GM18526 (cell line): ENCODE results near the gene COL8A1.

Experiments used
- POLR2A ChIP-seq: IDR thresholded peaks from 3 replicates; pipeline ENCODE4 v1.6.1; 2011; ENCODE audit not compliant: insufficient read length; ENCODE audit errors: extremely low read depth

COL8A1 gene

DNA sequence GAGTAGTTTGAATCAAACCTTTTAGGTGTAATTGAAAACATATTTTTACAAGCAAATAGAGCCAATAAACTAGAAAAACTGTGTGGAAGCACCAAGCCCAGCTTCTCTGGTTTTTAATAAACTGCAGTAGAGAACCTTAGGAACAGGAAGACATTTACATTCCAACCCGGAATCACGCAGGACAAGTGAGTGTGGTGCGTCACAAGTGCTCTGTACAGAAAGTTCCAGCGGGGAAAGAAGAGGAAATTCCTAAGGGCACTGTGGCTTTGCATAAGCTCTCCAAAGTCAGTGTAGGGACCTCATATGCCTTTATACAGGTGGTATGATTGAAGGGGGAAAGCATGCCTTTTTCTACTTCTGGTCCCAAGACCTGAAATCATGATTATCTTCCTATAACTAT lies 21.6 kb downstream of the COL8A1 start:
- no peak for TF ChIP-seq POLR2A

DNA sequence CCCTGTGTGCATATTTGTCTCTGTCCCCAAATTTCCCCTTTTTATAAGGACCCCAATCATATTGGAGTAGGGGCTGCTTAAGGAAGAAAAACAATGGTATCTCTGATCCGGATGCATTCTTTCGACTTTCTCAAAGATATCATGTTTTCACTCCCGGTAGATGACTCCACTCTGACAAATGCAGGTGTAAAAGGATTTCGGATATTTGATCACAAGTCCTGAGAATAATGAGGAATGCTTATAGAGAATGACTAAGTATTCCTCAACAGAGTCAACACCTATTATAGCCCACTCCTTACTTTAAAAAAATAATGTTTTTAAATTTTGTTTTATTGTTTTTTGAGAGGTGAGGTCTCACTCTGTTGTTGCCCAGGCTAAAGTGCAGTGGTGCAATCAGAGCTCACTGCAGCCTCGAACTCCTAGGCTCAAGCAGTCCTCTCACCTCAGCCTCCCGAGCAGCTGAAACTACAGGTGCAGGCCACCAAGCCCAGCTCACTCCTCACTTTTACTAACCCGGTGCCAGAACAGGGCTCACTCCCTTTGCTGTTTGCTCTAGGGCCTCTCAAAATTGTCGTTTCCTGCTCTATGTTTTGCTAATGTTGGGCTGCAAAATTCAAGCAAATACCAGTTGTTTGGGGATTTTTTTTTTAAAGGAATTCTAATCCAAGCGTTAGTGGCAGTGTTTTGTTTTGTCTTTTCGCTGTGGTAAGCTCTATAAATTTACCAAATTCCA lies 24.6 kb downstream of the COL8A1 start:
- TF ChIP-seq POLR2A = no peak

DNA sequence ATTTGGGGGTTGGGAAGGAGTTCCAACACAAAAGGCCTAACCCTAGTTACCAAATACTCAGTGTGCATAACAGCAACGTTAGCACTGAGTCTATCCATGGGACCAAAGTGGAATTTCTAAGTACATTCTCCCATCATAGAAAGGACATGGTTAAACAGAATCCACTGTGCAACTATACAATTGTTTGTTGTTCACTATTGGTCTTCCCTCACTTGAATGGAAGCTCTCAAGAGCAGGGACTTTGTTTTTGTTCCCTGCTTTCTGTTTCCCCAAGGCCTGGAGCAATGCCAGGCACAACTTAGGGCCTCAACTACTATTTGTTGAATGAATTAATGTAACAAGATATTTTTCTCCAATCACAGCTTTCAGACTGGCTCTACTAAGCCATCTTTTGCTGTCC lies 25.6 kb downstream of the COL8A1 start:
- no peak for TF ChIP-seq POLR2A

DNA sequence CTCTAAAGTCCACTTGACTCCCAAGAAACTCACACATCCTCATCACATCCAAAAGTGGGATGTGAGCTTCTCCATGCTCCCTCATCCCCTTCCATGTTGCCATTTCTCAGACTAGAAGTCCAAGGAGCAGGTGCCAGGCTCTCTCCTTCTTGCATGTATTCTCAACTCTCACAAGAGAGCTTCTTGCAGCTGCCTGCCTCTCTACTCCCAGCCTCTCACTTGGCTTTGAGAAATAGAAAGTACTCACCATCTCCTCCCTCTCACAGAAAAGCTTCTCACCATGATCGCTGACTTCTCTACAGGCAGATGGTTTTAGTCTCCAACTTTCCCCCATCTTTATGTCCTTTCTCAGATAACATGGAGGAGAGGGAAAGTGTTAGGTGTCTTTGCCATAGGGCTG lies 26.6 kb downstream of the COL8A1 start:
- TF ChIP-seq POLR2A = no peak

DNA sequence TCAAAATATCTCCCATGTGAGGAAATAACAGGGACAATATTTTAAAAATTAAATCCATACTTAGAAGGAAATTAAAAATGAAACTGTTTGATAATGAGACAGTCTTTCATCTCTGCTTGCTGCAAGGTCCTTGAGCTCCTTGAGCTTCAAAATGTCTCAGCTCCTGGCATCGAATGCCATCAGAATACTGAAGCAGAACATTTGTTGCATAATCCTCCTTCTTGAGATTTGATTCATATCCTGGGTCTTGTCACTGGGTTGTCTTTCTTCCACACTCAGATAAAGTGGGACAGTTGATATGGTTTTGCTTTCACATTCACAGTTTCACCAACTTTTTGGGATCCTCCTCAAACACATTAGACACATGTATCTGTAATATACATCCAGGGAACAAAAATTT lies 27.8 kb downstream of the COL8A1 start:
- TF ChIP-seq POLR2A = no peak

DNA sequence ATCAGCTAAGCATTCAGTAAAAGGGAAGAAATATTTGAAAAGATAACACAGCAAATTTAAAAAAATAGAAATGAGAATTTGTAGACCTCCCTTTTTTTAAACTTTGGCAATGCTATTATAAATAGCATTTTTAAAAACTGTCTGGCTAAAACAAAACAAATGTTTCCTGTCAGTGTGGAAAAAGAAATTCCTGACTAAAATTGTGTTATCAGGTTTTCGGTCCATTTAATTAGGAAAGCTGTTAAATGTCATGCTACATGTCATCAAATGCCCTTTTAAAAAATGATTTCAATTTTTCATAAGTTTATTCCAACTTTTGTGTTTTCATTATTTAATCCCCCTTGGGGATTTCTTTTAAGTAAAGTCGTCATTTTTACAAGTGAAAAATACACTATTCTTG lies 29.6 kb downstream of the COL8A1 start:
- no peak for TF ChIP-seq POLR2A

DNA sequence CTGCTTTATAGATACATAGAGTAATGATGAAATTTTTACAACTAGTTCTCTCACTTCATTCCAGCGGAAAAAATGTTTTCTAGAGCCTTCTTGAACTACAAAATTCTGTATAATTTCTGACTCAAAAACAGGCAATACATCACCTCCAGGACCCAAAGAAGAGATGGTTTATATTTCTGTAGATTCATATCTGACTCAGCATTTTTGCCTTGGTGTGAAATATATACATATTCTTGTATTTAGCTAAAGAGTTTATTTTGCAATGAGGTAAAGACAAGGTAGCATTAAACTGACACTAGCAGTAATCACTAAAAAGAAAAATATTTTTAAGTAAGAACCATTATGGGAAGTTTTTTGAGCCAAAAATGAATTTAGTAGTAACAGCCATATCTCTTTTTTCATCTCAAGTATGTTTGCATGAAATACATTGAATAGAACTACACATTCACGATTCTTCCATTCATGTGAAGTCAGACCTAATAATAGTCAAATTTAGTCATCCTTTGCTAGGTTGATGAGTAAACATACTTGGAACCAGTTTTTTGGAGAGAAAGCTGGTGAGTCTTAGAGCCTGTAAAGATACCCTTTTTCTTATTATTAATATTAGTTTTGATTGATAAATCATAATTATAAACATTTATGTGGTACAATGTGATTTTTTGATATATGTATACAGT lies 31.6 kb downstream of the COL8A1 start:
- TF ChIP-seq POLR2A = no peak

DNA sequence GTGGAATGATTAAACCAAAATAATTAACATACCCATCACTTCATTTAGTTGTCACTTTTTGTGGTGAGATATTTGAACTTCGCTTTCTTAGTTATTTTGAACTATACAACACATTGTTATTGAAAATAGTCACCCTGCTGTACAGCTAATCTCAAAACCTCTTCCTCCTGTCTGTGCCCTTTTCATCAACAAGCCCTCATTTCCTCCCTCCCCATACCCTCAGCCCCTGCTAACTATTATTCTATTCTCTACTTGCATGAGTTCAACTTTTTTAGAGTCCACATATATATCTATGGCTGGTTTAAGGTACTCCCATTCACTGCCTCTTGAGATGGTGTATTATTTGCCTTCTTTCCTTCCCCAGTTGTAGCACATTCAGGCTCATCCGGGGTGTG lies 32.2 kb downstream of the COL8A1 start:
- TF ChIP-seq POLR2A = no peak

DNA sequence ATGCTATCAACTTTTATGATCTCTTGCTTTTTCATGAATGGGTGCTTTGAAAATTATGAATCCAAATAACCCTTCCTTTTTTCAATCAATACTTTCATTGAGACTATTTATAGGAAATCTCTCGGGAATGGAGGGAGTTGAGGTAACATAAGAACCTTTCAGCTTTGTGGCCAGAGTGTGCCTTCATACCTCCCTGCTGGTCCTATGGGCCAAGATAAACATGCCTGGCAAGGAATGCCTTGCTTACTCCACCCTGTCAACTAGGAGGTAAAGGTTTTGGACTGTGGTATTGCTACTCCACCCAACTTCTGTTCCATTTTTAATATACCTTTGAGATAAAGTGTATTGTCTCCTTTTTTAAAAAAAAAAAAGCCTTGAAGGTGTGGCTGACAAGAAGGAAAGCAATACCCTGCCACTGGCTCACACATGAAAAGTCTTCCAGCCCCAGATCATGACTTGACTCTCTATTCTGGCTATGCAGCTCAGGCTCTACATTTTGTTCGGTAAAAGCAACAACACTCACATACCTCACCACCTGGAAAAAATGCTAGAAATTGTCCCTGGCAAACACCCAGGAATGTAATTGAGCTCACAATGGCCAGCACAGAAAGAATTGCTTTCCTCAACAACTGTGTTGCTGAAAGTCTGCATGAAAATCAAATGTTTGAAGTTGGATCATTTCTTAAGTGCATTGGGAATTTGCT lies 35.8 kb downstream of the COL8A1 start:
- TF ChIP-seq POLR2A = no peak

DNA sequence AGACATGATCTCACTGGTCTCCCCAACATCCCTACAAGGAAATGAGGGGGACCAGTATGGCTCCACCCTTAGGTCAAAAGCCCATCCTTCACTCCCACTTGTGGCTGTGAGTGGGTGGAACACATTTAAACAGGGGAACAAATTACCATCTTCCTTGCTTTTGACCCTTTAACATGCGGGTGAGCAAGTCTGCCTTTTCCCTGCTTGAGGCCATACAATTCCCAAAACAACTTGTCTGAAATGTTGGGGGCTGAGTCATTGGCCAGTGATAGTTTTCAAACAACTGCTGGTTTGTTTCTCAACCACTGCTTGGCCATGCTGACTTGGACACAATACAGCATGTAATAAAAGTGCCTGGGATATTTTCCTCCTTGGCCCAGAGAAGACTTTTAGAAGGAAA lies 39.6 kb downstream of the COL8A1 start:
- no peak for TF ChIP-seq POLR2A

DNA sequence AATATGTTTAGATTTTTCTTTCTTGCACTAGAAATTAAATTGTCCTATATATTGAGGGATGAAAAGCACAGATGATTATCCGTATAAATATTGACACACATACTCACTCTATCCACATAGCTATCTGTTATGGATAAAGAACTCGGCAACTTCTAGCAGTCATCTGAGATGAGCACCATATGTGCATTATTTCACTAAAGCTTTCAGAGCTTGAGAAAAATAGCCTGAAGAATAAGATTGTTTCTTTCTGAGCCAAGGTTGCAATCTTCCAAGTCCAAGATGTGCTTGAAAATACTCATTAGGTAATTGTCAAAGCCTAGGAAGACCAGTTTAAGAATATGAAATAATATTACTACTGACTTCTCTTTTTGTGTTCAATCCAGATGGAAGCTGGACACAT lies 40.5 kb downstream of the COL8A1 start:
- TF ChIP-seq POLR2A = no peak

DNA sequence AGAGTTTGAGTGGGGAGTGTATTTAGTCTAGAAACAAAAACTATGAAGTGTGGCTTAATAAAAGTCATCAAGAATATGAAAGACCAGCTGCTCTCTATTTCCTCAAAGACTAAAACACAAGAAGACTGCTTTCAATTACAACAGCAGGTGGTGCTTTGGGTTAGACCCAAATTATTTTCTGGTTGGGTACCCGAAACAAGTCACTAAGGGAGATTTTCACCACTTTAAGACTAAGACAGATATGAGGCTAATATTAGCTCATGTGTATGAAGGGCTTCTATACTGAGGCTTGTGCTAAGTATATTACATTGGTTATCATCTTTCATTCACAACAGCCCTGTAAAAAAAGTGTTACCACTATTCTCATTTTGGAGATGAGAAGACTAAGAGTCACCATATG lies 43.1 kb downstream of the COL8A1 start:
- TF ChIP-seq POLR2A = no peak

DNA sequence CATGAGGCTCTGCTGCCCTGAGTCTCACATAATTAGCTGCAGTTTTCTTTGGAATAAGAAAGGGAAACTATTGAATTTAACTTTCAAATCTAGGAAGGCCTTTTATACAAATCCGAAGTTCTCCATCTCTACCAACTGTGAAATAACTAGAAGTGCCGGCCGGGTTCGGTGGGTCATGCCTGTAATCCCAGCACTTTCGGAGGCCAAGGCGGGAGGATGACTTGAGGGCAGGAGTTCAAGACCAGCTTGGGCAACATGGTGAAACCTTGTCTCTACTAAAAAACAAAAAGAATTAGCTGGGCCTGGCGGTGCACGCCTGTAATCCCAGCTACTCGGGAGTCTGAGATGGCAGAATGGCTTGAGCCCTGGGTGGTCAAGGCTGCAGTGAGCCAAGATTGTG lies 43.6 kb downstream of the COL8A1 start:
- no peak for TF ChIP-seq POLR2A

DNA sequence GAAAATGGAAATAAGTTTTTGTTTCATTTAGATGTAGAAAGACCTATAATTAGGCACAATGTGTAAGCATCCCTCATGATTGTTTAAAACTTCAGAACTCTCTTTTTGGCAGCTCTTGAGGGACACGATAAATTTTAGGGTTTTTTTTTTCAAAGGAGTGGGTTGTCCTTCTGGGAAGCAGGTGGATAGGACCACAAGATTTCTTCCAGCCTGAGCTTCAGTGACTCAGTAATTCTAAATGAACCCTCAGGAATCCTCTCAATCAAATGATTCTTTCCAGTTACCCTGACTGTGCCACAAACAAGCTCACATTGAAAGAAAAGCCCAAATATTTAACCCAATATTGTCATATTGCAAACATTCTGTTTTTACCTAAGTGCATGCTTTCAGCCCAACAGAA lies 45.1 kb downstream of the COL8A1 start:
- no peak for TF ChIP-seq POLR2A

DNA sequence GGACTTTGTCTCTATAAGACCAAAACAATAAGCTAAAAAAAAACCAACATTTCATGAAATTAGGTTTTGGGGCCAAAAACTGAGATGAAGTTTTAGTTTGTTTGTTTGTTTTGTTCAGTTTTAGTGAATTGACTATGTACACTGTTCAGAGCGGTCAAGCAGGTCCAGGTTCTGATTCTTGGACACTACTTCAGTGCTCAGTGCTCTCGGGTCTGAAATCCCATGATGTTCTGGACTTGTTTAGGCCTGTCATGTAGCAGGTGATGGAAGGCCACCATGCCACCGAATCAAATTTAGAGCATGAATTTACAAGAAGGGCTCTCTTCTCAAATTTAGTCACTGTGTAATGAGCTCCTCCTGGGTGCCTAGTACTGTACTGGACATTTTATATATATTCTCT lies 45.5 kb downstream of the COL8A1 start:
- no peak for TF ChIP-seq POLR2A

DNA sequence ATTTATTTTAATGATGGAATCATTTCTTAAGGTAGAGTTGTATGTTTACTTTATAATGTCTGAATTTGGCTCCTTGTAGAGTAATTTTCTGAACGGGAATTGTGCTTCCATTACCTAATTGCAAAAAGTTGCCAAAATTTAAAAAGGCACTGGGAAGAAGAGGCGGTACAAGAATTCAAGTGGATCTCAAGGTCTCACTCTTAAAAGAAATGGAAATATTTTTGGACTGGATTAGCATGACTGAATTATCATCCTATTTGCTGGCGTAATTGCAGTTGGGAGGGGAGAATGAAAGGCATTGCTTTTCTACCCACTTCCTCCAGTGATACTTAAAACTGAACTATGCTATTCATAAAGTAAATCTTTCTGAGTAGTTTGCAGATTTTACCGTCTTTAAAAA lies 46.2 kb downstream of the COL8A1 start:
- no peak for TF ChIP-seq POLR2A
